H1 (cell line): ENCODE results near the gene SLC35E3.

Source experiments
- EP300 ChIP-seq, 2 experiments: IDR thresholded peaks; 1 replicate in 1 of 2; 2 replicates in 1 of 2; pipeline ENCODE4 v1.6.1; 2011 to 2012; ENCODE audit warnings: low read depth in 2 of 2, low read length in 2 of 2, mild to moderate bottlenecking in 2 of 2, borderline replicate concordance in 1 of 2, inconsistent platforms in 1 of 2, moderate library complexity in 1 of 2
- POLR2A ChIP-seq, 2 experiments: IDR thresholded peaks; 1 replicate in 1 of 2; 2 replicates in 1 of 2; pipeline ENCODE4 v1.6.1; 2011; ENCODE audit warnings: low read depth in 2 of 2, low read length in 2 of 2, mild to moderate bottlenecking in 2 of 2; ENCODE audit errors: control extremely low read depth in 1 of 2
- SP1 ChIP-seq: IDR thresholded peaks from 2 replicates; pipeline ENCODE4 v1.6.1; 2011; ENCODE audit warnings: low read depth, low read length
- TF ChIP-seq, protein P1 (sequence below): IDR thresholded peaks from 2 replicates; pipeline ENCODE4 v1.6.1; 2012; ENCODE audit warnings: low read length, inconsistent platforms

DNA sequence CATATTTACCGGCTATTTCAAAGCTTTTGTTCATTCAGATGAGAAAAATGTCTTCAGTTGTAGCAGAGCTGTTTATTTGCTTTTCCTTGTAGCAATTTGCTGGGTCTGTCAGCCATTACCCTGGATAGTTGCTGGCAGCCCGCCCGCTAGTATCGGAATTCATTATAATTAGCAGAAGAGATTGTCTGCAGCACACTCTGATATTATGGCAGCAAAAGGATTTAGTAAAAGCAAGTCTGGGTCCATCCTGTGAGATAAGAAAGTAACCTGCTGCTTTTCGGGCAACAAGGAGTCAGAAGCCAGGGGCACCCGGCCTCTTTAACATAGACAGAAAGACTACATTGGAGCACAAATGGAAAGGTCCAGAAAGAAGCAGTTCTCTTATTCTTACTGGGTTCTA, 6.1 kb upstream of the SLC35E3 start:
- no peak for TF ChIP-seq EP300 (IDR thresholded peaks at IDR 0.05; ENCODE audit: borderline replicate concordance in 1 of 2, low read depth in 2 of 2, low read length in 2 of 2)
- TF ChIP-seq SP1: no peak
- TF ChIP-seq POLR2A (IDR thresholded peaks at IDR 0.05; ENCODE audit: control extremely low read depth in 1 of 2, low read depth in 2 of 2, low read length in 2 of 2): no peak
- TF ChIP-seq, protein P1, sequence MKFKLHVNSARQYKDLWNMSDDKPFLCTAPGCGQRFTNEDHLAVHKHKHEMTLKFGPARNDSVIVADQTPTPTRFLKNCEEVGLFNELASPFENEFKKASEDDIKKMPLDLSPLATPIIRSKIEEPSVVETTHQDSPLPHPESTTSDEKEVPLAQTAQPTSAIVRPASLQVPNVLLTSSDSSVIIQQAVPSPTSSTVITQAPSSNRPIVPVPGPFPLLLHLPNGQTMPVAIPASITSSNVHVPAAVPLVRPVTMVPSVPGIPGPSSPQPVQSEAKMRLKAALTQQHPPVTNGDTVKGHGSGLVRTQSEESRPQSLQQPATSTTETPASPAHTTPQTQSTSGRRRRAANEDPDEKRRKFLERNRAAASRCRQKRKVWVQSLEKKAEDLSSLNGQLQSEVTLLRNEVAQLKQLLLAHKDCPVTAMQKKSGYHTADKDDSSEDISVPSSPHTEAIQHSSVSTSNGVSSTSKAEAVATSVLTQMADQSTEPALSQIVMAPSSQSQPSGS: no peak
